H1 (cell line): Measurements from ENCODE around the gene SOAT2.

ENCODE experiments used
- BCL11A ChIP-seq, 2 experiments: IDR thresholded peaks; one replicate each; pipeline ENCODE4 v1.6.1; 2011; ENCODE audit warnings: low read depth in 2 of 2, low read length in 2 of 2, mild to moderate bottlenecking in 2 of 2
- CHD2 ChIP-seq: IDR thresholded peaks from 2 replicates; pipeline ENCODE4 v1.6.1; 2012; ENCODE audit warnings: low read length, improper control_type of control experiment
- EP300 ChIP-seq, 2 experiments: IDR thresholded peaks; 1 replicate in 1 of 2; 2 replicates in 1 of 2; pipeline ENCODE4 v1.6.1; 2011 to 2012; ENCODE audit warnings: low read depth in 2 of 2, low read length in 2 of 2, mild to moderate bottlenecking in 2 of 2, borderline replicate concordance in 1 of 2, inconsistent platforms in 1 of 2, moderate library complexity in 1 of 2
- EZH2 ChIP-seq: fragments of 200-600 bp; sonication (generic); IDR thresholded peaks from 2 replicates; pipeline ENCODE4 v1.7.1; 2012; ENCODE audit warnings: low read depth, mild to moderate bottlenecking, moderate library complexity, low read length, inconsistent platforms; ENCODE audit not compliant: severe bottlenecking
- SIN3A ChIP-seq, 2 experiments: IDR thresholded peaks in 1 of 2; conservative IDR thresholded peaks in 1 of 2; 2 replicates each; pipeline ENCODE4 v1.6.1; 2011 to 2012; ENCODE audit warnings: low read length in 2 of 2, improper control_type of control experiment in 1 of 2, low read depth in 1 of 2, mild to moderate bottlenecking in 1 of 2
- TF ChIP-seq, protein P1 (sequence below), 3 experiments: IDR thresholded peaks; 1 replicate in 2 of 3; 2 replicates in 1 of 3; pipeline versions ENCODE4 v1.5.1 to v1.6.1; 2011; ENCODE audit warnings: low read length in 3 of 3, mild to moderate bottlenecking in 3 of 3, inconsistent platforms in 2 of 3, low read depth in 1 of 3, moderate library complexity in 1 of 3; ENCODE audit not compliant: insufficient read depth in 1 of 3; ENCODE audit errors: control extremely low read depth in 1 of 3
- TF ChIP-seq, protein P2 (sequence below): IDR thresholded peaks from 2 replicates; pipeline ENCODE4 v1.6.1; 2012; ENCODE audit warnings: low read length, inconsistent platforms

DNA sequence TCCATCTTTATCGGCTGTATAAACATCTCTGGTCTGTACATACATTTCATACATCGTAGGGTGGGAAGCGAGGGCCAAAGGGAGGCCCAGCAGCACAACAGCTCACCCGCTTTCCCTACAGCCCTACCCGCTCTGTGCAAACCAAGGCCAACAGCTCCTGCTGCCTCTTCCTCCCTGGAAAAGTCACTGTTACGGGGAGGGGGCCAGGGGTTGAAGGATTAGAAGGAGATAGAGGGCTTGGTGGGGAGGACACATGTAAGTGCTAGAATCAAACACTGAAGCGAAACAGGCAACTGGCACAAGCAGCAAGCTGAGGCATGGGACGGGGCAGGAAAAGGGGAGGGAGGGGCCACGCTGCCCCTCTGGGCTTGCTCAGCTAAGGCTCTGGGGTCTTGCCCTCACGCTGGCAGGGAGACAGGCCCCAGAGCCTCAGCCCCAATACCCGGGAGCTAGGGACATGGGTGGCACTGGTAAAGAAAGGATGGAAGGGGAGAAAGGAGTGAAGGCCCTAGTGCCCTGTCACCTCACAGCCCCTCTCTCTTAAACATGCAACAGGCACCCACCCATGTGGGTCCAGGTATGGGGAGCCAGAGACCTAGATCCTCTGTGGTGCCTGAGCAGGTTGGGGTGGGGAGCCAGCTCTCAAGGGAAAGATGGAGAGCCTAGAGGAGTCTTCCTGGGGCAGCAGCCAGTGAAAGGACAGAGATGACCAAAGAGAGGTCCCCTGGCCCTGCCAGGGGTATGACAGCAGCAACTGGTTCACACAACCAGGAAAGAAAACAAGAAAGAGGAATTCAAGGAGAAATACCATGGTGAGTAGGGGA is 38.5 kb upstream of the SOAT2 start:
- TF ChIP-seq SIN3A (conservative IDR thresholded peaks at IDR 0.05 in 1 of 2, IDR thresholded peaks at IDR 0.05 in 1 of 2; ENCODE audit: low read depth in 1 of 2, low read length in 2 of 2): no peak
- TF ChIP-seq, protein P1, sequence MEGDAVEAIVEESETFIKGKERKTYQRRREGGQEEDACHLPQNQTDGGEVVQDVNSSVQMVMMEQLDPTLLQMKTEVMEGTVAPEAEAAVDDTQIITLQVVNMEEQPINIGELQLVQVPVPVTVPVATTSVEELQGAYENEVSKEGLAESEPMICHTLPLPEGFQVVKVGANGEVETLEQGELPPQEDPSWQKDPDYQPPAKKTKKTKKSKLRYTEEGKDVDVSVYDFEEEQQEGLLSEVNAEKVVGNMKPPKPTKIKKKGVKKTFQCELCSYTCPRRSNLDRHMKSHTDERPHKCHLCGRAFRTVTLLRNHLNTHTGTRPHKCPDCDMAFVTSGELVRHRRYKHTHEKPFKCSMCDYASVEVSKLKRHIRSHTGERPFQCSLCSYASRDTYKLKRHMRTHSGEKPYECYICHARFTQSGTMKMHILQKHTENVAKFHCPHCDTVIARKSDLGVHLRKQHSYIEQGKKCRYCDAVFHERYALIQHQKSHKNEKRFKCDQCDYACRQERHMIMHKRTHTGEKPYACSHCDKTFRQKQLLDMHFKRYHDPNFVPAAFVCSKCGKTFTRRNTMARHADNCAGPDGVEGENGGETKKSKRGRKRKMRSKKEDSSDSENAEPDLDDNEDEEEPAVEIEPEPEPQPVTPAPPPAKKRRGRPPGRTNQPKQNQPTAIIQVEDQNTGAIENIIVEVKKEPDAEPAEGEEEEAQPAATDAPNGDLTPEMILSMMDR (IDR thresholded peaks at IDR 0.05; ENCODE audit: control extremely low read depth in 1 of 3, insufficient read depth in 1 of 3, low read depth in 1 of 3, low read length in 3 of 3): no peak
- TF ChIP-seq EP300 (IDR thresholded peaks at IDR 0.05; ENCODE audit: borderline replicate concordance in 1 of 2, low read depth in 2 of 2, low read length in 2 of 2): no peak
- TF ChIP-seq EZH2: no peak
- TF ChIP-seq BCL11A (IDR thresholded peaks at IDR 0.05; ENCODE audit: low read depth in 2 of 2, low read length in 2 of 2): no peak
- TF ChIP-seq, protein P2, sequence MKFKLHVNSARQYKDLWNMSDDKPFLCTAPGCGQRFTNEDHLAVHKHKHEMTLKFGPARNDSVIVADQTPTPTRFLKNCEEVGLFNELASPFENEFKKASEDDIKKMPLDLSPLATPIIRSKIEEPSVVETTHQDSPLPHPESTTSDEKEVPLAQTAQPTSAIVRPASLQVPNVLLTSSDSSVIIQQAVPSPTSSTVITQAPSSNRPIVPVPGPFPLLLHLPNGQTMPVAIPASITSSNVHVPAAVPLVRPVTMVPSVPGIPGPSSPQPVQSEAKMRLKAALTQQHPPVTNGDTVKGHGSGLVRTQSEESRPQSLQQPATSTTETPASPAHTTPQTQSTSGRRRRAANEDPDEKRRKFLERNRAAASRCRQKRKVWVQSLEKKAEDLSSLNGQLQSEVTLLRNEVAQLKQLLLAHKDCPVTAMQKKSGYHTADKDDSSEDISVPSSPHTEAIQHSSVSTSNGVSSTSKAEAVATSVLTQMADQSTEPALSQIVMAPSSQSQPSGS: no peak
- TF ChIP-seq CHD2: no peak
